ACC112 (cell line): ENCODE data around the gene CXCL6.

Experiments used
- H2AFZ ChIP-seq: fragments of 200-600 bp; sonication (generic); one replicate; pipeline ENCODE4 v1.6.0; 2017; ENCODE audit warnings: antibody characterized with exemption, low read length; ENCODE audit not compliant: unreplicated experiment
- H3K27ac ChIP-seq: fragments of 200-600 bp; sonication (generic); 2 replicates; pipeline ENCODE4 v1.5.1; 2014; ENCODE audit warnings: low read depth, mild to moderate bottlenecking, antibody characterized with exemption, low read length, moderate library complexity
- H3K27me3 ChIP-seq: fragments of 200-600 bp; sonication (generic); 2 replicates; pipeline ENCODE4 v1.6.1; 2014; ENCODE audit warnings: mild to moderate bottlenecking, antibody characterized with exemption, low read length, moderate library complexity, mixed read lengths; ENCODE audit not compliant: insufficient read depth
- H3K36me3 ChIP-seq: fragments of 200-600 bp; sonication (generic); 2 replicates; pipeline ENCODE4 v1.6.1; 2016; ENCODE audit warnings: mild to moderate bottlenecking, antibody characterized with exemption, low read length, moderate library complexity, mixed read lengths; ENCODE audit not compliant: insufficient read depth
- H3K4me1 ChIP-seq: fragments of 200-600 bp; sonication (generic); one replicate; pipeline ENCODE4 v1.6.1; 2016; ENCODE audit warnings: low read length, mixed read lengths; ENCODE audit not compliant: insufficient read depth, unreplicated experiment, control insufficient read depth
- H3K4me3 ChIP-seq: fragments of 200-600 bp; sonication (generic); 2 replicates; pipeline ENCODE4 v1.5.1; 2014; ENCODE audit warnings: mild to moderate bottlenecking, low read depth, low read length
- H3K79me2 ChIP-seq: fragments of 200-600 bp; sonication (generic); one replicate; pipeline ENCODE4 v1.6.0; 2016; ENCODE audit warnings: low read length; ENCODE audit not compliant: control insufficient read depth, unreplicated experiment, insufficient read depth

CXCL6 gene

DNA sequence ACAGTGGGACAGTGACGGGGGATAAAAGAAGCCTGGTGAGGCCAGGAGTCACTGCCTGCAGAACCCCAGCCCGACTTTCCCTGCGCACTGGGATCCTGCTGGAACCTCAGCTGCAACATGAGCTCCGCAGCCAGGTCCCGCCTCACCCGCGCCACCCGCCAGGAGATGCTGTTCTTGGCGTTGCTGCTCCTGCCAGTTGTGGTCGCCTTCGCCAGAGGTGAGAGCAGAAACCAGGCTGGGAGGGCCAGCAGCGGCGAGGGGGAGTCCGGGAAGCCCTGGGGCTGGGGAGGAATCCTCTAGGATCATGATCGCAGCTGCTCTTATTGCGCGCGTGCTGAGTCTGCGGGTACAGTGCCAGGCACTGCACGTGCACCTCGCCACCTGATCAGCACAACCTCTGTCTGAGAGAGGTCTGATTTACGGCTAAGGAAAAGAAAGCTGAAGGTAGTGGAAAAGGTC is 16.8 kb downstream of the CXCL6 start, which contains the start of gene PF4V1:
PF4V1 (plus strand) TSS at position 51 of the 459 bp plus-strand sequence; CDS start at position 118, 67 bp downstream.
- H3K4me3 ChIP-seq = no peak within 1 kb of the TSS

DNA sequence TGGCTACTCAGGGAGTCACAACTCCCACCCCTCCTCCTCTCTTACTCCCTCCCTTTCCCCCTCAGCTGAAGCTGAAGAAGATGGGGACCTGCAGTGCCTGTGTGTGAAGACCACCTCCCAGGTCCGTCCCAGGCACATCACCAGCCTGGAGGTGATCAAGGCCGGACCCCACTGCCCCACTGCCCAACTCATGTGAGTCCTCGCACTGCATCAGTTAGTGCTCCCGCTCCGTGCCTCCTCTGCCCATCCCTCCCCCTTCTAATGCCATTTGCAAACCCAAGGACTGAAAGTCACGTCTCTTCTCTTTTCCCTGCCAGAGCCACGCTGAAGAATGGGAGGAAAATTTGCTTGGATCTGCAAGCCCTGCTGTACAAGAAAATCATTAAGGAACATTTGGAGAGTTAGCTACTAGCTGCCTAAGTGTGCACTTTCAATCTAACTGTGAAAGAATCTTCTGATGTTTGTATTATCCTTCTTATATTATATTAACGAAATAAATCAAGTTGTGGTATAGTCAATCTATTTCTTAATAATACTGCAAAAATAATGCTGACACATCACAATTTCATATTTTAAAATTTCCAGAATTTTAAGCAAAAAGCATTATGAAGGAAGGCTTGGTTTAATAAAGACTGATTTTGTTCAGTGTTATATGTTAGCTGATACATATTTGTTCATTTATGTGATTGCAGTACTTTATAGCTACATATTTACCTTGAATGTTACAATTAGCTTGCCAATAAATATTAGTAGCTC is 17.4 kb downstream of the CXCL6 start:
- H3K4me3 ChIP-seq = no peak overlapping the region
- peaks cover 13% of the 10 kb centered on the region; the same call in 1 of the 2 replicates for H3K36me3 ChIP-seq
- no peaks in the 10 kb centered on the region for H3K27me3 ChIP-seq
- H2AFZ ChIP-seq = no peak overlapping the region
- peaks cover 18% of the 10 kb centered on the region for H3K4me1 ChIP-seq
- H3K79me2 ChIP-seq = no peaks in the 10 kb centered on the region
- no peak overlapping the region for H3K27ac ChIP-seq

More for the DNA sequence above, 16.8 kb downstream of the CXCL6 start, which contains the start of gene PF4V1:
- Histone ChIP-seq H2AFZ (no peak within 1 kb of the TSS), H3K4me1 (peaks cover 18% of the 10 kb centered on the region), H3K79me2 (no peaks in the 10 kb centered on the region), H3K27me3 (no peaks in the 10 kb centered on the region), H3K36me3 (peaks cover 9% of the 10 kb centered on the region; the same call in 1 of the 2 replicates), H3K27ac (no peak within 1 kb of the TSS)

DNA sequence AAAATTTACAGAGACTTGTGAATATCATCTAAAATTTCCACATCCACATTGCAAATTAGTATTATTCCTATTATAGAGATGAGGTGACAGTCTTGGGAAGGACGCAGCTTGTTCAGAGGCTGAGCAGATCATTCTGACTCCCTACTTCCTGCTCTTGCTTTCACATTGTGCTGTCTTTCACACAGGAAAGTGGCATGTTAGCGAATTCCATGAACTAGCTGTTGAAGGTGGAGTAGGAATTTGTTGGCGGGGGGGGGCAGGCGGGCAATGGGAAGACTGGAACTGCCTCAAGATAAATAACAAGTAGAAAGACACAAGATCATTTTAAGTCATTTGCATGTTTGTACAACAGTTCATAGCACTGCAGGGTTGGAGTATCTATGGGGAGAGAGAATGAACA is 18.9 kb downstream of the CXCL6 start:
- Histone ChIP-seq H3K27me3 (no peaks in the 10 kb centered on the region), H3K4me1 (peaks cover 24% of the 10 kb centered on the region), H3K4me3 (no peak overlapping the region), H2AFZ (no peak overlapping the region), H3K79me2 (no peaks in the 10 kb centered on the region), H3K36me3 (peaks cover 15% of the 10 kb centered on the region; the same call in 1 of the 2 replicates), H3K27ac (peak overlapping the region; percentile 87)

DNA sequence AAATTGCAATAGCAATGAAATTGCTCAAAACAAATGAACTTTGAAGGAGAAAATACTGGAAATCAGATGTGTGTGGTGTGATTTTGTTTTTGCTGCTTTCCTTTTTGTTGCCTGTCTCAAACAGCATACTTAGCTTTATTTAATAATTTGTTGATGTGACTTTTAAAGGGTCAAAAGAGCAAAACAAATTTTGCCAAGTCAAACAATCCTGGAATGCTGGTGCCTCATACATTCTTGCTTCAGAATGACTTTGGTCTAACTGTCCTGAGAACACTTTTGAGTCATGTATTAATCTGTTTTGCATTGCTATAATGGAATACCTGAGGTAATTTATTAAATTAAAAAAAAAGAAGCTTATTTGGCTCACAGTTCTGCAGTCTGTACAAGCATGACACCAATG is 20.0 kb downstream of the CXCL6 start:
- no peaks in the 10 kb centered on the region for H3K79me2 ChIP-seq
- H2AFZ ChIP-seq = no peak overlapping the region
- H3K36me3 ChIP-seq = peaks cover 15% of the 10 kb centered on the region; the same call in 1 of the 2 replicates
- H3K27ac ChIP-seq = peak overlapping the region; percentile 87
- H3K27me3 ChIP-seq = no peaks in the 10 kb centered on the region
- H3K4me3 ChIP-seq = no peak overlapping the region
- peaks cover 24% of the 10 kb centered on the region for H3K4me1 ChIP-seq

DNA sequence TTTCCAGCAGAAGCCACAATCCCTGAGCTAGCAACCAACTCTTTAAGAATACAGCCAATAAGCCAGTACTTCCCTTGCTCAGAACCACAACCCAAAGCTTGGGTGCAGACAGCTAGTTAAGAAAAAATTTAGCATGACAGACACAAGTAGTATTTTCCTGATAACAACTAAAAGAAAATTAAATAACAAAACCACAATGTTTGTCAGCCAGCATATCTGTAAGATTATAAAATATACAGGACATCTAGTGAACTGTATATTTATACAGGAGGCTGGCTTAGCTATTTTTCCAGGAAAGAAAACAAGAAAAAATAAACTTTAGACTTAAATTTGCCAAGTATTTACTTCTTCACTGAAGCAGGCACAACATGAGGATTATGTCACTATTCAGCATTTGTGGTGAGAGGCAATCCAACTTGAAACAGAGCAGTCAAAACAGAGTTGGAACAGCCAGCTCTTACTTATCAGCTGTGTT is 23.2 kb downstream of the CXCL6 start:
- Histone ChIP-seq H3K79me2 (no peaks in the 10 kb centered on the region), H3K4me1 (peaks cover 34% of the 10 kb centered on the region), H2AFZ (no peak overlapping the region), H3K36me3 (peaks cover 15% of the 10 kb centered on the region; the same call in 1 of the 2 replicates), H3K27ac (peak overlapping the region; percentile 41), H3K4me3 (no peak overlapping the region), H3K27me3 (no peaks in the 10 kb centered on the region)

DNA sequence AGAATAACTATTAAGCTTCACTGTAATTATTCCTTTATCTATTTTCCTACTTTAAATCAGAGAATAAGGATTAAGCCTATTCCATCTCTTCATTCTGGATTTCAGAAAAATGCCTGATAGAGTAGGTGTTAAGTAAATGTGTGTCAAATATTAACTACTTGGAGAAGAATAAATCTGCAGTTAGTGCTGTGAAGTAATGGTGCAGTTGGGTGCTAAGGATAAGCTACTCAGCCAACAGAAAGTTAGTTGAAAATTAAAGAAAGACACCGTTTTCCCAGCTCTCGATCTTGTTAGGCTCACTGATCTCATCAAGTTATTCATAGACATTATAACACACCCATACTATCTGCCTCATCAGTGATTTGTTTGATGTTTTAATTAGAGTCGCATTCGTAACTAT is 23.7 kb downstream of the CXCL6 start:
- Histone ChIP-seq H3K4me3 (no peak overlapping the region), H3K36me3 (peaks cover 15% of the 10 kb centered on the region; the same call in 1 of the 2 replicates), H3K27me3 (no peaks in the 10 kb centered on the region), H3K27ac (peak overlapping the region; percentile 41; the same call in 1 of the 2 replicates), H3K79me2 (no peaks in the 10 kb centered on the region), H2AFZ (no peak overlapping the region), H3K4me1 (peaks cover 33% of the 10 kb centered on the region)

GRCh38 chr4:73860917-73861316 is 24.4 kb downstream of the CXCL6 start:
- H3K4me3 ChIP-seq = no peak overlapping the region
- H3K36me3 ChIP-seq = peaks cover 15% of the 10 kb centered on the region; the same call in 1 of the 2 replicates
- no peak overlapping the region for H2AFZ ChIP-seq
- H3K27me3 ChIP-seq = no peaks in the 10 kb centered on the region
- H3K79me2 ChIP-seq = no peaks in the 10 kb centered on the region
- peaks cover 26% of the 10 kb centered on the region for H3K4me1 ChIP-seq
- H3K27ac ChIP-seq = no peak overlapping the region

DNA sequence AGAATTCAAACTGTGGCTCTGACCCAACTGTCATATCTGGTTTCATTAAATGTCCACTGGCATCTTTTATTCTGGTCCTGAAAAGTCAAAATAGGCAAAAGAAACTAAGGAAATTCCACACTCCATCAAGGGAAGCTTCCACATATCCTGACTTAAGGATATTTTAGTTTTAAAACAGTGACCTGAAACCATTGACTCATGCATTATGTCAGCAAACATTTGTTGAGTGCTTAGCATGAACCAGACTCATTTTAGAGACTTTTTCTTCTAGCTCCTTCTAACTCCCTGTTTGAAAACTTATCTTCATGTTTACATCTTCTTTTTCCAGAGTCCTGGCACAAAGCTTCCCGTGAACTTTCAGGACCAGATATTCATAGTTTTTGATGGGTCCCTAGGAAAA is 25.8 kb downstream of the CXCL6 start:
- Histone ChIP-seq H3K36me3 (peaks cover 15% of the 10 kb centered on the region; the same call in 1 of the 2 replicates), H2AFZ (no peak overlapping the region), H3K27ac (no peak overlapping the region), H3K4me3 (no peak overlapping the region), H3K79me2 (no peaks in the 10 kb centered on the region), H3K4me1 (peaks cover 20% of the 10 kb centered on the region), H3K27me3 (no peaks in the 10 kb centered on the region)

GRCh38 chr4:73864365-73864764 is 27.9 kb downstream of the CXCL6 start:
- H3K4me1 ChIP-seq = peaks cover 27% of the 10 kb centered on the region
- H3K4me3 ChIP-seq = no peak overlapping the region
- no peak overlapping the region for H3K27ac ChIP-seq
- no peaks in the 10 kb centered on the region for H3K79me2 ChIP-seq
- H3K36me3 ChIP-seq = no peaks in the 10 kb centered on the region
- H3K27me3 ChIP-seq = no peaks in the 10 kb centered on the region
- H2AFZ ChIP-seq = no peak overlapping the region

- H3K36me3 ChIP-seq = no peaks in the 10 kb centered on the region
- no peak overlapping the region for H3K27ac ChIP-seq
- H2AFZ ChIP-seq = no peak overlapping the region
- H3K4me1 ChIP-seq = peaks cover 24% of the 10 kb centered on the region
- no peaks in the 10 kb centered on the region for H3K79me2 ChIP-seq
- no peak overlapping the region for H3K4me3 ChIP-seq
- no peaks in the 10 kb centered on the region for H3K27me3 ChIP-seq
Measured at GRCh38 chr4:73864961-73865360, 28.5 kb downstream of the CXCL6 start.
